GM21528 (cell line): ENCODE measurements around the gene VWC2.
"Not testable (repeated sequence)": the region's sequence is repeated elsewhere in the genome, so short reads cannot be mapped to it uniquely, and the experiment has no call there.

Experiments used
- ATAC-seq: cut with Tn5 transposase; IDR thresholded peaks from one replicate; pipeline ENCODE4 v1.9.1; 2021; ENCODE audit warnings: mild to moderate bottlenecking, moderate library complexity; ENCODE audit not compliant: unreplicated experiment, low FRiP score

VWC2 gene

DNA sequence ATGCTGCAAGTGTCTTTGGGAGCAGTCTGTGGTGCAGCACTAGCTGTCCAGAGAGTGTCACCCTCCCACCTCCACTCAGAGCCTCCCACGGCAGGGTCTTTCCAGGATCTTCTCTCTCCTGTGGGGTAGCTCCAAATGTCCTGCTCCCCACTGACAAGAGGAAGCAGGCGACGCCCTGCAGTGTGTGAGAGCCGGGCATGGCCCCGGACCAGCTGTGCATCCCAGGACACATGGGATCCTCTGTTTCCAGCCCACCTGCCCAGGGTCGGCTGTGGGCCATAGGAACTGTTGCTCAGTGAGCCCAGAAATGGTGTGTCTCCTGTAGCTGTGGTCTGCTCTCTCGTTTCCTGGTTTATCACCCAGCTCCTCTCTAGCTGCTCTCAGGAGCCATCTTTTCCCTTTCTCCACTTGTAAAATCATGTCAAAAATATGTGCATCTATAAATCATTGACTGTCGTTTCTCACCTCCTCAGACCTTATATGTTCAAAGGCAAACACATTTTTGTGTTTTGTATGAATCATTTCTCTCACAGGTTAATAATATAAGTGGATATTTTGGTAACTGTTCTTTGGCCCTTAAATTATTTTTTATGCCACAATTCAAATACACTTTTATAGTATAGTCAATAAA is 74.9 kb downstream of the VWC2 start:
- ATAC-seq: no peak

GRCh38 chr7:49850921-49851613 is 77.6 kb downstream of the VWC2 start:
- no peak for ATAC-seq

GRCh38 chr7:49851614-49851934 is 78.1 kb downstream of the VWC2 start:
- not testable (repeated sequence) for ATAC-seq

DNA sequence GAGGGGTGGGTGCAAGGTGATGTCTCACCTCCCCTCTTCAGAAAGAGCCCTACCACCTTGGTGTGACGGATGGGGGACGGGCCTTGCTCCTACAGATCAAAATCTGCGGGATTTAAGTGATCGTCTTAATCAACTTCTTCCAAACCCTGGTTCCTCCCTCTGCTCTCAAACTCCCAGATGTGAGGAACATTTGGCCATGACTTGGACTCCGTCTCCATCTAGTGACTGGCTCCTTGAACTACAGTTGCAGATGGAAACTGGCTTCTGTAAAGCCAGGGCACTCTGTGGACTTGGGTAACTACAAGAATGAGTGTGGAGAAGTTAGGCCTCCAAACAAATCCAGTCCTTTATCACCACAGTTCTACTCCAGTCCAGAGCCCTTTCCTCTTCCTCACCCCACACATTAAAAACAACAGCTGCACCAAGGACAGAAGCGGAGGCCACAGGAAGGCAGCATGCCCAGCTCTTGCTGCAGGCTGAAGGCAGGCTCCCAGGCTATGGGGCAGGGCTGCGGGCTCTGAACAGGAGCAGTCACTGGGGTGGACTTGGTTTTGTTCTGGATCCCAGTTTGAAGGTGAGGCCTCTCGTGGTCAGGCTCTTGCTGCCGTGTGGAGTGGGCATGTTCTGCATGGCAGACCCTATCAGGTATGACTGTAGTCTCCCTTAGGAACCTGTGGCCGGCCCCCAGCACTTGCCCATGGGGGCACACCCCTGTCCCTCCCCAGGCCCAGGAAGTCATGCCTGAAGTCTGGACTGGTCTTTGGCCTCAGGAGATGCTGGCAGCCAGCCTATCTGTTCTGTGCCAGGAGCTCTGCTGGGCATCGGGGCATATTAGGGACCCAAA is 79.4 kb downstream of the VWC2 start:
- peak; percentile 76 for ATAC-seq

DNA sequence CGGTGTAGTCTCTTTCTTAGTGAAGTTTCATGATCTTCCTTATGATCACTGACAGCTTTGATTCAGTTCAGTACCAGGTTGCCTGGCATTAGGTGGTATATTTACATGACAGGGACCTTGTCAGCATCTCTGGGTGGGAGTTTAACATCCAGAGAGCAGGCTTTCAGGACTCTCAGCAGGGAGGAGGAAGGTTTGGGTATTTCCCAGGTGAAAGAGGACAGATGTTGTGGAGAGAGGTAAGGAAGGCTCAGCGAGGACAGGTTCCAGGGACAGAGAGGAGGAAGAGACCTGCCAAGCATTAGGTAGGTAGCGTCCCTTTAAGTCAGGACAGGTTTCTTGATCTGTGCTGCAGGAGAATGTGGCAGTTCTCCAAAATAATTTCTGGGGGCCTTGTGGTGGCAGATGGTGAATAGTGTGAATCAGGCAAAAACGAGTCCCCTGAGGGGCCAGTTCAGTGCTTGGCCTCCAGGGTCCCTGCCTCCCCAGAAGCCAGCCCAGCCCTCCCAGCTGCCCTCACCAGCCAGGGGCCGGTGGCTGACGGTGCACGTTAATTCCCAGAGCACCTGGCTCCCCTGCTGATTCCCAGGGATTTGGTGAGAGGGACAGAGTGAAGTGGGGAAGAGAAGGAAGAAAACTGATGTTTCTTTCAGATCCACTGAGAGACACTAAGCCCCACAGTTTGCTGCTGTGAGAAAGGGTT is 82.0 kb downstream of the VWC2 start:
- no peak for ATAC-seq

DNA sequence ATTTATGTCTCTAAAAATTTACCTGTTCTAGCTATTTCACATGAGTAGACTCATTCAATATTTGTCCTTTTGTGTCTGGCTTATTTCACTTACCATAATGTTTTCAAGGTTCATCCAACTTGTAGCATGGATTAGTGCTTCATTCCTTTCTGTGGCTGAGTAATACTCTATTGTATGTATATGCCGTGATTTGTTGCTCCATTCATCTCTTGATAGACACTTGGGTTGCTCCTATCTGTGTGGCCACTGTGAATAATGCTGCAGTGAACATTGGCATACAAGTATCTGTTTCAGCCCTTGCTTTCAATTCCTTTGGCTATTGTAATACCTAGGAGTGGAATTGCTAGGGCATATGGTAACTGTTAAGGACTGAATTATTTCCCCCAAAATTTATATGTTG is 86.9 kb downstream of the VWC2 start:
- ATAC-seq: no peak

GRCh38 chr7:49866076-49866735 is 92.8 kb downstream of the VWC2 start:
- ATAC-seq: no peak

GRCh38 chr7:49866910-49867309 is 93.5 kb downstream of the VWC2 start:
- ATAC-seq: no peak

- ATAC-seq: no peak
Observed at GRCh38 chr7:49873420-49873819, 100.0 kb downstream of the VWC2 start.

- ATAC-seq: no peak
Observed at GRCh38 chr7:49875336-49875735, 101.9 kb downstream of the VWC2 start.

DNA sequence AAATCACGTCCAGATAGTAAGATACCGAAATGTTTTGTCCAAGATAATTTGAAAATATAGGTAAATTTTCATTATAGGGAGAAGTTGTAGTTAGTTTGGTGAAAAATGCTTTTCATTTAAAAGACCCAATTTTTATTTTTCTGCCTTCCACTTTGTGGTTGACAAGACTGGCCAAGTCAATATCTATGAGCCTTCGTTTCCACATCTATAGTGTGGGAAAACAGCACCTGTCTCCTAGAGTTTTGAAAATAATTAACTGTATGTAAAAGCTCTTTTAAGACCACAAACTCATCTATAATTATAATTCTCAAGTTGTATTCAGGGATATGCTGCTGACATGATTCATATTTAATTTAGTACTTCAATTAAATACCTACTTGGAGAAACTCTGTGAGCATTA is 102.8 kb downstream of the VWC2 start:
- no peak for ATAC-seq

DNA sequence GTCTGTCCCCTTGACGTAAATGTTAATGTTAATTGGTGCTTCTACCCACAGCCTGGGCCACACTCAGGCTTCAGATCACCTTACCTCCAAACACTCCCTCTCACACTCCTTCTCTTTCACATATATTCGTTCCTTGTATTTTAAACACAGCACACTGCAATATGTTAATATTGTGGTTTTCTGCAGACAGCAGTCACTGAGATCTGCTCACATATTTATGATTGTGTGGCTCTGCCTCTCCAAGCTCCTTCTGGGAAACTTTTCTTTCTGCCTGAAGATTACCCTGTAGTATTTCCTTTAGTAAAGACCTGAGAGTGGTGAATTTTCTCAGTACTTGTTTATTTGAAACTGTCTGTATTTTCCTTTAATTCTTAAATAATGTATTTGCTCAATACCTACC is 104.7 kb downstream of the VWC2 start:
- ATAC-seq: no peak

DNA sequence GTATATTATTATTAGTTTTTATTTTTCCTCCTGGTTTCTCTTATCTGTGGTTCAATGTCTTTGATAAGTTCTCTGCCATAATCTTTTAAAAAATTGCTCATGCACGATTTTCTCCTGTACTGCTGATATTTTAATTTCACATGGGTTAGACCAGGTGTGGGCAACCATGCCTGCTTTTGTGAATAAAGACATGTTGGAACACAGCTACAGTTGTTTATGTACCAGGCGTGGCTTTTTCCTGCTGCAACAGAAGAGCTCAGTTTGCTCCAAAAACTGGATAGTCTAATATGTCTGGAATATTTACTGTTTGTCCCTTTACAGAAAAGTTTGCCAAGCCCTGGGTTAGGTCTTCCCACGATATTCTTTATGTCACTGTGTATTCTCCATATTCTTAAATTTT is 105.2 kb downstream of the VWC2 start:
- ATAC-seq: no peak

GRCh38 chr7:49883933-49884332 is 110.5 kb downstream of the VWC2 start:
- no peak for ATAC-seq

DNA sequence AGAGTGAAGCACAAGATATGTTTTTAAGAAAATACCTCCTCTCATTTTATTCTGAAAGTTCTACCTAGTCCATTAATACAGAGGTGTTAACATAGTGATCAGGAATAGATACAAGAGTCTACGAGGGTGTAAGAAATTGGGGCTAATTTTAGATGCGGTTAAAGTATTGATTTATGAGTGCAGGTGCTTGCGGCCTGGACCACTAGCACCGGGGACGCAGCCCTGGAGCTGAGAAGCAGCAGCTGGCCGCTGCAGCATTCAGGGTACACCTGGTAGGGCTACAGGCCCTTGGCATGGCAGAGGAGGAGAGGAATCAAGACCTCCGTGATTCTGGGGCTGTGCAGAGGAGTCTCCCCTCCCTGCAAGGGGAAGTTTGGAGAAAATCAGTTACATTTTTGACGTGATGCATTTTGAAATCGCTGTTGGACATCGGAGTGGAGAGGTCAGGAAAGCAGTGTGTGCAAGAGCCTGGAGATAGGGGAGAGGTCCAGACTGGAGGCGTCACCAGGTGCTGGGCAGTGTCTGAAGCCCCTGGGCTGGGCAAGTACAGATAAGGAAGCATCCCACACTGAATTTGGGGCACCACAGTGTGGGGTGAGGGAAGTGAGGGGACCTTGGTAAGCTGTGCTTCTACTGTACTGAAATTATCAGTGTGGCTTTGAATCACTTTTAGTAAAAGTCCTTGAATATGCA is 112.3 kb downstream of the VWC2 start:
- no peak for ATAC-seq

DNA sequence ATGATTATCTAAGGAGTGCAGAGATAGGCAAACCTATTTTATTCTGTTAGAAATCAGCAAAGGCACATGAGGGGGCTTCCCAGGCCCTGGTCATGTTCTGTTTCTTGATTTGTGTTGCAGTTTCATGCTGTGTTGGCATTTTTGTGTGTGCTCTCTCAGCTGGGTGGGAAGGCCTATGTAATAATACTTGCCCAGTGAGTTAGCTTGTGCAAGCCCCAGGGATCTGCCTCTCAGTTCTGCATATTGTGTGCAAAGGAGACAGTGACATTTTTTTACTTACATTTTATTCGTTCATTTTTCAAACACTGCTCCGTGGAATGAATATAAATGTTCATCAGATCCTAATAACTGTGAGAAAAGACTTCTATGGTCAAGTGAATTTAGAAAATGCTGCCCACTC is 119.0 kb downstream of the VWC2 start:
- no peak for ATAC-seq

- no peak for ATAC-seq
Observed at GRCh38 chr7:49893131-49893530, 119.7 kb downstream of the VWC2 start.

DNA sequence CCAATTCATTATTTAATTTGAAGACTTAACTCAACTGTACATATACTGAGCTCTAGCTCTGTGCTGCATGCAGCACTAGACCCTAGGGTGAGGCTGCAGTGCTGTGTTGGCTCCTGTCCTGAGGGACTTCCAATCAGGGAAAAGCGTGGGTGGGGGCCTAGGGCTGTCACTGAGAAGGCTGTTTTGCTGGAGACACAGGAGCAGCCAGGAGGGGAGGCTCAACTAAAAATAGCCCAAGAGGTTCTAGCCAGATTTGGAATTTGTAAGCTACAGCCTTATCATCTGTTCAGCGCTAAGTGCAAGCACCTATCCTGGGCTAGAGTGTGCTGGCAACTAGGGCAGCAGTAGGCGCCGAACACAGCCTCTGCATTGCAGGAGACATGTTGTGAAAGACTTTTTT is 121.1 kb downstream of the VWC2 start:
- no peak for ATAC-seq

DNA sequence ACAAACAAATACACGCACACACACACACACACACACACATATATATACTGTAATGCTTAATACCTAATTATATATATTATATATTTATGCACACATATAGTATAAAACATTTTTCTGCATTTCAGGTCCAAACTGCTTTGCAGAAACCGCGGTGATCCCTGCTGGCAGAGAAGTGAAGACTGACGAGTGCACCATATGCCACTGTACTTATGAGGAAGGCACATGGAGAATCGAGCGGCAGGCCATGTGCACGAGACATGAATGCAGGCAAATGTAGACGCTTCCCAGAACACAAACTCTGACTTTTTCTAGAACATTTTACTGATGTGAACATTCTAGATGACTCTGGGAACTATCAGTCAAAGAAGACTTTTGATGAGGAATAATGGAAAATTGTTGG is 138.5 kb downstream of the VWC2 start:
- no peak for ATAC-seq

GRCh38 chr7:49926720-49927119 is 153.3 kb downstream of the VWC2 start:
- ATAC-seq: no peak
